Upper lobe of right lung (tissue), 1 donor: Measurements from ENCODE around the gene C6orf47. TPM values are rescaled to one million over a fixed set of nuclear protein-coding genes. Genes with fewer than 3 reads are reported as not detected.
A peak's percentile ranks its signal among the peaks of the same experiment; 100 is the strongest.

Experiments used
- ATAC-seq: fragments of 200-7000 bp; cut with Tn5 transposase; one replicate; pipeline ENCODE4 v1.9.1; 2020; ENCODE audit warnings: mild to moderate bottlenecking, moderate library complexity
- DNase-seq: peaks from one replicate; pipeline ENCODE4 v3.0.0-alpha.2; 2020
- H3K27ac ChIP-seq: fragments of 200-600 bp; one replicate; pipeline ENCODE4 v1.8.0; 2022
- H3K27me3 ChIP-seq: fragments of 200-600 bp; one replicate; pipeline ENCODE4 v1.8.0; 2022; ENCODE audit warnings: mild to moderate bottlenecking
- H3K36me3 ChIP-seq: fragments of 200-600 bp; one replicate; pipeline ENCODE4 v1.8.0; 2022
- H3K4me1 ChIP-seq: fragments of 200-600 bp; one replicate; pipeline ENCODE4 v1.8.0; 2022
- H3K4me3 ChIP-seq: fragments of 200-600 bp; one replicate; pipeline ENCODE4 v1.8.0; 2022; ENCODE audit warnings: mild to moderate bottlenecking
- H3K9me3 ChIP-seq: fragments of 200-600 bp; one replicate; pipeline ENCODE4 v1.8.0; 2022
- CTCF ChIP-seq: fragments of 200-600 bp; IDR thresholded peaks from one replicate; pipeline ENCODE4 v1.8.0; 2022; ENCODE audit warnings: antibody characterized with exemption
- intact Hi-C: fragments of 100-400 bp; cut with DNase I; formaldehyde crosslinking; loops from one replicate; pipeline ENCODE4 v1.11.0; 2022
- total RNA-seq: library from RNA; stranded (reverse); fragmentation: NEBNext Ultra II Directional; extraction: Animal tissue kit (Norgen Biotek cat#: 25700); gene quantifications from one replicate; pipeline ENCODE4 v1.2.1, GENCODE V29; 2021
- donor health status: DM: no; HTN: yes; CAD: no; lungs with severe emphysema.

Gene C6orf47
- total RNA-seq, 1 donor from 2014 or later, result 25.6 TPM

DNA sequence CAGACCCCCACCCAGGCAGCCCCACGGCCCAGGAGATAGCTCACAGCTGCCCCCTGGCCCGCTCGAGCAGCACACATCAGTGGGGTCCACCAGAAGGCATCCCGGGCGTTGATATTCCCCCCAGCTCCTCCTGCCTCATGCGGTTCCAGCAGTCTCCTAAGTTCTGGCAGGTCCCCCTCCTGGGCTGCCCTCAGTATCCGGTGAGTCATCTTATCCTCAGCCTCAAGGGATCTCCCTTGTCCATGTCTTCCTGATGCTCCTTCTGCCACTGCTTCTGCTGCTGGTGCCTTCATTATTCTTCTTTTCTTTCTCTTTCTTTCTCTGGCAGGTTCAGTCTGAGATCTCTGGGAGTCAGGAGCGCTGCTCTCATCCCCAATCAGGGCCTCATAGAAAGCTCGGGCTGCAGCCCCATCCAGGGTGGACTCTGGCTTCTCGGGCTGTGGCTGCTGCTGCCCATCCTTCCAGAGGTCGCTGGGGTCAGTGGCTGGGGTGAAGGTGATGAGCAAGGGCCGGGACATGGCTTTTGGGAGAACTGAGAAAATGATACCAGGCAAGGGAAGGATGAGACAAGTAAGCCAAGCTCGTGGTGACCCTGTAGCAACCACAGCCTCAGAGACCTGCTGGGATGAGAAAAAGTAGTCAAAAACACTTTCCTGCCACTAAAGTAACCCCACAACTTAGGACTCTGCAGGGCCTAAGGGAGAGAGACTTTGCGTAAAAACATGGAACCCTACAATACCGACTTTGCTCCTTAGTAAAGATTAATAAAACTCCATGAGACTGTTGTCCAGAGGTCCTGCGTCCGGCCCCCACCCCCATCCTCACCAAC, 3.6 kb upstream of the C6orf47 start:
- no peaks in the 10 kb centered on the region for H3K27me3 ChIP-seq
- H3K4me1 ChIP-seq, result peaks cover 38% of the 10 kb centered on the region
- ATAC-seq (no peak), DNase-seq (no peak)
- TF ChIP-seq CTCF, result no peak
- intact Hi-C loops, result no loop called here
- peak overlapping the region; percentile 93 for H3K27ac ChIP-seq
- H3K4me3 ChIP-seq, result peak overlapping the region; percentile 63
- H3K9me3 ChIP-seq, result no peaks in the 10 kb centered on the region
- peaks cover 40% of the 10 kb centered on the region for H3K36me3 ChIP-seq

DNA sequence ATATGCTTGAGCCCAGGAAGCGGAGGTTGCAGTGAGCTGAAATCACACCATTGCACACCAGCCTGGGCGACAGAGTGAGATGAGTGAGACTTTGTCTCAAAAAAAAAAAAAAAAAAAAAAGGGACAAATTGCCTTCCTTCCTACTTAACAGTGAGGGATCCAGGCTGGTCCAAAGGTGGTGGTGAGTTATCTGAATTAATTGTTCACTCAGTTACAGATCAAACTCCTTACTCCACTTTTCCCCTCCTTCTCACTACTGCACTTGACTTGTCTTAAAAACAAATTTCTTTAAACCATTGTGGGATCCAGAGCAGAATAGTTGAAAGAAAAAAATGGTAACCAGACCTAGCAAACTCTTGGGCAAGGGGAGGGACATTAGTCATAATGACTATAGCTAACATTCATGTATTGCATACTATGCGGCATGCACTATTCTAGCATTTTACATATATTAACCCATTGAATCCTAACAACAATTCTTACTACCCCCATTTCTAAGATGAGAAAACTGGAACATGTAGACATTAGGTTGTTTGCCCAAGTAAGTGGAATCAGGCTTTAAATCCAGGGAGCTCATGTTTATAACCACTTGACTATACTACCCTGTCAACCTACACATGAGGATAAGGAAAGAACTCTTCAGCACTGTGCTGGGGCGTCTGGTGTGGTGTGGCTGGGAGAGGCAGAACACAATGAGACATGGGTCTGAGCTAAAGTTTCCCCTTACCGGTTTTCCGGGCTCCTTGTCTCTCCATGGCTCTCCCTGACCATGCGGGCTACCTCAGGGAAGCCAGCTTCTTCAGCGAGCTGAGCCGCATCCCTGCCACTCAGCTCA, 2.8 kb upstream of the C6orf47 start:
- H3K4me1 ChIP-seq, result peaks cover 47% of the 10 kb centered on the region
- no peak for TF ChIP-seq CTCF
- intact Hi-C loops, result no loop called here
- peaks cover 32% of the 10 kb centered on the region for H3K36me3 ChIP-seq
- H3K27me3 ChIP-seq, result no peaks in the 10 kb centered on the region
- no peaks in the 10 kb centered on the region for H3K9me3 ChIP-seq
- no peak for ATAC-seq
- no peak for DNase-seq
- peak overlapping the region; percentile 93 for H3K27ac ChIP-seq
- H3K4me3 ChIP-seq, result peak overlapping the region; percentile 63

DNA sequence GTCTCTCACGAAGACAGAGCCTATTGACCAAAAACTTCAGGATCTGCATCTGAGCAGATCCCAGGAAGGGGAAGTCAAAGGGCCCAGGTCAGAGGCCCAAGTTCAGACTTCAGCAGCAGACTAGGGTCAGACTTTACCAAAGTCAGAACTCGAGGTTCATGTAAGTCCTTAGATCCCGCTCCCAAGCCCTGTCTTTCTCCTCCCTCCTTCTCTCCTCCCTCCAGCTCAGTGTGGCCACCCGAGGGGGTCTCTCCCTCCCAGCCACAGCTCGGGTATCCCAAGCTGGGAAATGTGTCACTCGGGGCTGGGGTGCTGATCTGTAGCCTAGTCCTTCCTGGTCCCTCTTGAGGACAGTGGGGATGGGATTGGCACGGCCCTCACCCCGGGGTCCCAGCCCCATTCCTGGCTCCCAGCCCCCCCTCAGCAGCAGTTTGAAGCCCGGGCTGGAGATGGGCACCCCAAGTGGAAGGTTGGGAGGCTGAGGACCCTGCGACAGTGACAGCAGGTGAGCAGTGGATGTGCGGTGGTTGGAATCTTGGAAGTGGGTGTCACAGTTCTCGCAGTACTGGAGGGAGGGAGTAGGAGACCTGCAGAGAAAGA, 1.6 kb upstream of the C6orf47 start:
- intact Hi-C loops, result no loop called here
- no peak for TF ChIP-seq CTCF
- no peak for DNase-seq
- H3K36me3 ChIP-seq, result peaks cover 30% of the 10 kb centered on the region
- no peak for ATAC-seq
- H3K27me3 ChIP-seq, result no peaks in the 10 kb centered on the region
- H3K4me1 ChIP-seq, result peaks cover 54% of the 10 kb centered on the region
- no peaks in the 10 kb centered on the region for H3K9me3 ChIP-seq
- H3K27ac ChIP-seq, result no peak overlapping the region
- H3K4me3 ChIP-seq, result no peak overlapping the region

DNA sequence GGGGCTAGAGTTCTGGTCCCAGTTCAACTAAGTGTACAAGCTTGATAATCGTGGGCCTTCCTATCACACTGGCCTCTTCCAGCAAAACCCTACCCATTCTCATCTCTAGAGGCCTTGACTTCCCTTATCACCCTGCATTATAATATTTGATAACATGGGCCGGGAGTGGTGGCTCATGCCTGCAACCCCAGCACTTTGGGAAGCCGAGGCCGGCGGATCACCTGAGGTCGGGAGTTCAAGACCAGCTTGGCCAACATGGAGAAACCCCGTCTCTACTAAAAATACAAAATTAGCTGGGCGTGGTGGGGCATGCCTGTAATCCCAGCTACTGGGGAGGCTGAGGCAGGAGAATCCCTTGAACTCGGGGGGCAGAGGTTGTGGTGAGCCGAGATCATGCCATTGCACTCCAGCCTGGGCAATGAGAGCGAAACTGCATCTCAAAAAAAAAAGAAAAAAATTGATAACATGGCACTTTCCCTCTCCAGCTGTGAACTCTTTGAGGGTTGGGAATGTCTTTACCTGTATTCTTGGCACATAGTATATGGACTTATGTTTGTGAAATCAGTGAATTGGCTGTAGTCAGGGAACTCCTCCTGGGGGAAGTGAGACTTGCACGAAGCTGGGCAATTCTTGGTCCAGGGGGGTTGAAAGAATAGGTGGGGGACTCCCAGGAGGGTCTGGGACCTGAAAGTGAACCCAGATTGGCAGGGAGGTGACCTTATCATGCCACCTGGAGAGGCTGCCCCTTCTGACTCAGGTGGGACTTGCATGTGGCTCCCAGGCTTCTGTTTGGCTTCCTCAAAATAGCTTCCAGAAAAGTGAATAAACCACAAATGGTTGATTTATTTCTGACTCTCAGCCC, 915 bp upstream of the C6orf47 start:
- intact Hi-C loops, result no loop called here
- ATAC-seq, result no peak
- Histone ChIP-seq H3K27me3 (no peaks in the 10 kb centered on the region), H3K27ac (peak overlapping the region; percentile 82), H3K4me1 (peaks cover 48% of the 10 kb centered on the region), H3K36me3 (peaks cover 31% of the 10 kb centered on the region), H3K9me3 (no peaks in the 10 kb centered on the region), H3K4me3 (peak overlapping the region; percentile 80)
- no peak for TF ChIP-seq CTCF
- no peak for DNase-seq
